CD14-positive monocyte (primary cell): ENCODE measurements around the gene ENDOV. TPM values are rescaled to one million over a fixed set of nuclear protein-coding genes. Genes with fewer than 3 reads are reported as not detected.

Experiments used
- DNase-seq, 3 donors: peaks; one replicate each; pipeline ENCODE4 v3.0.0-alpha.2; 2011 to 2022
- H2AFZ ChIP-seq: 2 replicates; pipeline ENCODE4 v1.6.0; 2012; ENCODE audit warnings: mild to moderate bottlenecking, low read depth, low read length, inconsistent platforms; ENCODE audit not compliant: insufficient read depth, poor library complexity, severe bottlenecking
- H3K27ac ChIP-seq, 2 donors: 1 replicate in 1 of 2; 2 replicates in 1 of 2; pipeline ENCODE4 v1.5.1; 2012 to 2013; ENCODE audit warnings: low read length in 2 of 2, control low read depth in 1 of 2, inconsistent platforms in 1 of 2, low read depth in 1 of 2, mild to moderate bottlenecking in 1 of 2
- H3K27me3 ChIP-seq, 2 donors: one replicate each; pipeline versions ENCODE4 v1.6.0 to v1.6.1; 2011 to 2013; ENCODE audit warnings: low read length in 2 of 2; ENCODE audit not compliant: control insufficient read depth in 2 of 2, insufficient read depth in 2 of 2
- H3K36me3 ChIP-seq, 2 donors: replicated peaks in 1 of 2; 1 replicate in 1 of 2; 2 replicates in 1 of 2; pipeline versions ENCODE4 v1.5.1 to v1.6.1; 2012 to 2013; ENCODE audit warnings: low read length in 2 of 2, control low read depth in 1 of 2, inconsistent platforms in 1 of 2, mild to moderate bottlenecking in 1 of 2; ENCODE audit not compliant: insufficient read depth in 2 of 2, control insufficient read depth in 1 of 2
- H3K4me1 ChIP-seq, 2 donors: 1 replicate in 1 of 2; 2 replicates in 1 of 2; pipeline versions ENCODE4 v1.5.1 to v1.6.1; 2012 to 2013; ENCODE audit warnings: low read length in 2 of 2, control low read depth in 1 of 2, inconsistent platforms in 1 of 2, mild to moderate bottlenecking in 1 of 2, moderate library complexity in 1 of 2; ENCODE audit not compliant: insufficient read depth in 2 of 2, control insufficient read depth in 1 of 2
- H3K4me2 ChIP-seq: replicated peaks from 2 replicates; pipeline ENCODE3; 2012; ENCODE audit warnings: low read length, moderate library complexity, mild to moderate bottlenecking; ENCODE audit not compliant: poor library complexity, severe bottlenecking; ENCODE audit errors: extremely low read depth
- H3K4me3 ChIP-seq, 3 experiments: fragments of 200-600 bp in 1 of 3; sonication (generic) in 1 of 3; replicated peaks in 1 of 3; 1 replicate in 2 of 3; 2 replicates in 1 of 3; pipeline ENCODE4 v1.5.1; 2011 to 2013; ENCODE audit warnings: low read length in 3 of 3, mild to moderate bottlenecking in 3 of 3, control low read depth in 2 of 3, low read depth in 2 of 3, inconsistent platforms in 1 of 3, moderate library complexity in 1 of 3
- H3K79me2 ChIP-seq: 2 replicates; pipeline ENCODE4 v1.6.0; 2012; ENCODE audit warnings: mild to moderate bottlenecking, control low read depth, inconsistent platforms, low read length, moderate library complexity; ENCODE audit not compliant: insufficient read depth
- H3K9ac ChIP-seq: 2 replicates; pipeline ENCODE4 v1.6.0; 2017; ENCODE audit warnings: low read length, mild to moderate bottlenecking; ENCODE audit not compliant: insufficient read depth, poor library complexity, severe bottlenecking
- H3K9me3 ChIP-seq, 2 donors: replicated peaks in 1 of 2; 1 replicate in 1 of 2; 2 replicates in 1 of 2; pipeline versions ENCODE4 v1.5.1 to v1.6.1; 2012 to 2013; ENCODE audit warnings: low read length in 2 of 2, control low read depth in 1 of 2; ENCODE audit not compliant: control insufficient read depth in 1 of 2, insufficient read depth in 1 of 2
- H4K20me1 ChIP-seq: 2 replicates; pipeline ENCODE4 v1.6.0; 2012; ENCODE audit warnings: mild to moderate bottlenecking, low read length, control low read depth, moderate library complexity; ENCODE audit not compliant: insufficient read depth
- H3K27ac Mint-ChIP-seq, 7 donors: one replicate each; pipeline ENCODE4 v1.8.0; 2020; ENCODE audit warnings: mild to moderate bottlenecking in 7 of 7, mixed read lengths in 7 of 7, moderate library complexity in 6 of 7, inconsistent platforms in 2 of 7
- H3K27me3 Mint-ChIP-seq, 3 donors: one replicate each; pipeline ENCODE4 v1.8.0; 2021 to 2022; ENCODE audit warnings: low read depth in 3 of 3, mild to moderate bottlenecking in 3 of 3, mixed read lengths in 3 of 3, moderate library complexity in 3 of 3, inconsistent platforms in 1 of 3
- H3K36me3 Mint-ChIP-seq, 2 donors: one replicate each; pipeline ENCODE4 v1.8.0; 2020; ENCODE audit warnings: mixed read lengths in 2 of 2, inconsistent platforms in 1 of 2, mild to moderate bottlenecking in 1 of 2
- H3K4me1 Mint-ChIP-seq: one replicate; pipeline ENCODE4 v1.8.0; 2020; ENCODE audit warnings: mild to moderate bottlenecking, mixed read lengths
- H3K4me3 Mint-ChIP-seq, 2 donors: one replicate each; pipeline ENCODE4 v1.8.0; 2020; ENCODE audit warnings: mild to moderate bottlenecking in 2 of 2, mixed read lengths in 2 of 2, moderate library complexity in 1 of 2
- H3K9me3 Mint-ChIP-seq, 7 donors: one replicate each; pipeline ENCODE4 v1.8.0; 2020 to 2022; ENCODE audit warnings: mixed read lengths in 7 of 7, mild to moderate bottlenecking in 6 of 7, moderate library complexity in 6 of 7, inconsistent platforms in 2 of 7
- CTCF ChIP-seq: fragments of 200-600 bp; IDR thresholded peaks from one replicate; pipeline ENCODE4 v1.8.0; 2022; ENCODE audit warnings: antibody characterized with exemption, mild to moderate bottlenecking
- whole genome bisulfite sequencing: methylation state at CpG from one replicate; pipeline ENCODE4 v1.1.5; 2013; ENCODE audit warnings: missing lambda C conversion rate; ENCODE audit not compliant: insufficient coverage; 5-methylcytosine and 5-hydroxymethylcytosine counted together
- intact Hi-C, 2 donors: fragments of 100-400 bp; cut with micrococcal nuclease; formaldehyde crosslinking; loops; one replicate each; pipeline versions ENCODE4 v1.15.0 to v1.15.1; 2023
- polyA plus RNA-seq, 3 donors: library from polyadenylated mRNA; depleted of rRNA in 1 of 3; unstranded in 2 of 3; stranded (reverse) in 1 of 3; fragments of 300-500 nt in 2 of 3; fragments of >200 nt in 1 of 3; fragmentation: Illumina TruSeq in 2 of 3; gene quantifications; 1 replicate in 2 of 3; 2 replicates in 1 of 3; pipeline ENCODE4 v1.2.3, GENCODE V29; 2012 to 2021

ENDOV gene
- polyA plus RNA-seq, 3 donors = 10.4 to 15.7 (median 13.3) TPM

- intact Hi-C loops = no loop called here
- H3K4me1 Mint-ChIP-seq = no peaks in the 10 kb centered on the region
- no peaks in the 10 kb centered on the region for H3K36me3 ChIP-seq
- no peak overlapping the region for H3K4me2 ChIP-seq
- H3K9me3 Mint-ChIP-seq = peaks cover 0 to 3% (median 0%) of the 10 kb centered on the region in 7 donors
- no peak for TF ChIP-seq CTCF
- H3K27ac ChIP-seq = no peak overlapping the region
- 94% methylated on average over 27 of the region's 29 CpGs for WGBS
- no peaks in the 10 kb centered on the region for H3K36me3 Mint-ChIP-seq
- H3K4me3 ChIP-seq = no peak overlapping the region
- H3K79me2 ChIP-seq = no peaks in the 10 kb centered on the region
- DNase-seq = no peak
- H3K4me3 Mint-ChIP-seq = no peak overlapping the region
- H3K4me1 ChIP-seq = no peaks in the 10 kb centered on the region
- H3K27me3 ChIP-seq = no peaks in the 10 kb centered on the region
- H2AFZ ChIP-seq = no peak overlapping the region
- no peaks in the 10 kb centered on the region for H3K9me3 ChIP-seq
- H3K9ac ChIP-seq = no peak overlapping the region
- H3K27ac Mint-ChIP-seq = peak overlapping the region in 1 of 7 donors; percentile 25
- H3K27me3 Mint-ChIP-seq = peaks cover 4 to 7% (median 5%) of the 10 kb centered on the region in 3 donors
- no peaks in the 10 kb centered on the region for H4K20me1 ChIP-seq
Measured at GRCh38 chr17:80431246-80432195, 16.6 kb downstream of the ENDOV start.

GRCh38 chr17:80432350-80432955 lies 17.5 kb downstream of the ENDOV start:
- Mint-ChIP-seq H3K27me3 (peaks cover 3 to 5% (median 4%) of the 10 kb centered on the region in 3 donors), H3K4me1 (no peaks in the 10 kb centered on the region), H3K36me3 (no peaks in the 10 kb centered on the region), H3K9me3 (peaks cover 0 to 3% (median 0%) of the 10 kb centered on the region in 7 donors), H3K4me3 (no peak overlapping the region), H3K27ac (no peak overlapping the region)
- Histone ChIP-seq H3K27ac (no peak overlapping the region), H3K4me3 (no peak overlapping the region), H3K9me3 (no peaks in the 10 kb centered on the region), H3K9ac (no peak overlapping the region), H3K79me2 (no peaks in the 10 kb centered on the region), H3K36me3 (no peaks in the 10 kb centered on the region), H2AFZ (no peak overlapping the region), H4K20me1 (no peaks in the 10 kb centered on the region), H3K4me1 (no peaks in the 10 kb centered on the region), H3K27me3 (no peaks in the 10 kb centered on the region), H3K4me2 (no peak overlapping the region)
- no peak for TF ChIP-seq CTCF
- DNase-seq = no peak
- 84% methylated on average over 14 of the region's 15 CpGs for WGBS
- intact Hi-C loops = no loop called here
